ENCODE data around the gene MAP4K3. TPM values are rescaled to one million over a fixed set of nuclear protein-coding genes. Genes with fewer than 3 reads are reported as not detected.

MAP4K3 gene
- total and polyA plus RNA-seq, 12 donors = 8.1 to 49.0 (median 40.2) TPM

DNA sequence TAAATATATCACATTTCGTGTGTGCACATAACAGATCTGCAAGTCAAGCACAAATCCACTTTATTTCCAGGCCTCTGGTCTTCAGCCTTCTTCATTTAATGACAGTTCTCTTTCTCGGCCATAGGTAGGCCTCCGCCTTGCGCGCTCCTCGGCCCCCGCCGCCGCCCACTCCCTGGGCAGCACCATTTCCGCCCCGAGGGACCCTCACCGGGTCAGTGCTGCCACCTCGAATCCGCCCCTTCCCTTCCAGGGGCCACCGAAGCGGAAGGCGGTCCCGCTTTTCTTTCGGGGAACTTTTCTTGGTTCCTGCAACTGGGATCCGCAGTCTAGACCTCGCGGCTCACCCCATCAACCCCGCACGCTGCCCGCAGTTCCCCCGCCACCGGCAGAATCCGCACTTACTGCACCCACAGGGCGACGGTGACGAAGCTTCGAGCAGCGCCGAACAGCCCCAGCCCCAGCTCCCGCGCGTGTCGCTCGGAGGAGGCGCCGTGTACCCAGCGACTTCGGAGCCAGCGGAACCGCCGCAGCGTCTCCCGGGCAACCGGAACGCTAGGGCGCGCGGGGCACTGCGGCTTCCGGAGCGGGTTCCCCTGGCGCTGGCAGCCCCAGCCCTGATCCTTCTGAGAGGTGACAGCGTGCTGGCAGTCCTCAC is 193.5 kb downstream of the MAP4K3 start, which contains the start of gene CDKL4:
Gene CDKL4 (minus strand): TSS at position 502 of the 655 bp plus-strand sequence.
- H3K4me1 ChIP-seq = peaks cover 0 to 16% (median 5%) of the 10 kb centered on the region in 9 donors
- no peaks in the 10 kb centered on the region for H3K27me3 ChIP-seq
- DNase-seq (peak in 1 of 2 donors; percentile 38), ATAC-seq (peak in 7 of 8 donors; percentile 20 to 69 (median 38))
- H3K9me3 ChIP-seq = no peaks in the 10 kb centered on the region
- intact Hi-C loops (cut with DNase I) = no loop called here
- peaks cover 0 to 9% (median 4%) of the 10 kb centered on the region in 9 donors for H3K36me3 ChIP-seq
- 63% methylated on average over 58 of the region's 58 CpGs for WGBS, 2 donors
- no peak within 1 kb of the TSS for H3K27ac ChIP-seq
- peak within 1 kb of the TSS in 8 of 10 donors; percentile 4 to 49 (median 34) for H3K4me3 ChIP-seq
- TF ChIP-seq, protein P1, sequence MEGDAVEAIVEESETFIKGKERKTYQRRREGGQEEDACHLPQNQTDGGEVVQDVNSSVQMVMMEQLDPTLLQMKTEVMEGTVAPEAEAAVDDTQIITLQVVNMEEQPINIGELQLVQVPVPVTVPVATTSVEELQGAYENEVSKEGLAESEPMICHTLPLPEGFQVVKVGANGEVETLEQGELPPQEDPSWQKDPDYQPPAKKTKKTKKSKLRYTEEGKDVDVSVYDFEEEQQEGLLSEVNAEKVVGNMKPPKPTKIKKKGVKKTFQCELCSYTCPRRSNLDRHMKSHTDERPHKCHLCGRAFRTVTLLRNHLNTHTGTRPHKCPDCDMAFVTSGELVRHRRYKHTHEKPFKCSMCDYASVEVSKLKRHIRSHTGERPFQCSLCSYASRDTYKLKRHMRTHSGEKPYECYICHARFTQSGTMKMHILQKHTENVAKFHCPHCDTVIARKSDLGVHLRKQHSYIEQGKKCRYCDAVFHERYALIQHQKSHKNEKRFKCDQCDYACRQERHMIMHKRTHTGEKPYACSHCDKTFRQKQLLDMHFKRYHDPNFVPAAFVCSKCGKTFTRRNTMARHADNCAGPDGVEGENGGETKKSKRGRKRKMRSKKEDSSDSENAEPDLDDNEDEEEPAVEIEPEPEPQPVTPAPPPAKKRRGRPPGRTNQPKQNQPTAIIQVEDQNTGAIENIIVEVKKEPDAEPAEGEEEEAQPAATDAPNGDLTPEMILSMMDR (IDR thresholded peaks at IDR 0.05) = no peak

DNA sequence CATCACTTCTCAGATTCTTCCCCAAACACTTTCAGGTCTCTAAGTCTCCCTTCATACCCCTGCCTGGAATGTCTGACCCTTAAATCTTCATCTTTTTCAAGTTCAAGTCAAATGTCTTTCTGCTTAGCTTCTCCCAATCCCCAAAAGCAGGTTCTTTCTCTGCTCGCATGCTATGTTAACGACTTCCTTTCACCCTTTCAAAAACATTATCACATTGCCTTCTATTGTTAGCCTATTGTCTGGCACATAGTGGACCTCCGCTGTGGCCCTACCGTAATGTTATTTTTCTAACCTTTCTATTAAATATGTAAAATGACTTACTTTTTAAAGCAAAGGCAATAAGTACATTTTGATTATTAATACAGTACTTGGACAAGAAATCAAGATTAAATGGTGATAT is 195.5 kb downstream of the MAP4K3 start:
- DNase-seq = no peak
- H3K27me3 ChIP-seq = no peaks in the 10 kb centered on the region
- TF ChIP-seq, protein P1 (IDR thresholded peaks at IDR 0.05) = no peak
- WGBS, 2 donors = 22 to 35% methylated on average over 4 of the region's 4 CpGs
- ATAC-seq = peak in 5 of 8 donors; percentile 34 to 79 (median 71)
- intact Hi-C loops (cut with DNase I) = no loop called here
- peaks cover 0 to 8% (median 0%) of the 10 kb centered on the region in 11 donors for H3K9me3 ChIP-seq
- H3K27ac ChIP-seq = no peak overlapping the region
- H3K36me3 ChIP-seq = no peaks in the 10 kb centered on the region
- peaks cover 0 to 16% (median 5%) of the 10 kb centered on the region in 9 donors for H3K4me1 ChIP-seq
- no peak overlapping the region for H3K4me3 ChIP-seq

DNA sequence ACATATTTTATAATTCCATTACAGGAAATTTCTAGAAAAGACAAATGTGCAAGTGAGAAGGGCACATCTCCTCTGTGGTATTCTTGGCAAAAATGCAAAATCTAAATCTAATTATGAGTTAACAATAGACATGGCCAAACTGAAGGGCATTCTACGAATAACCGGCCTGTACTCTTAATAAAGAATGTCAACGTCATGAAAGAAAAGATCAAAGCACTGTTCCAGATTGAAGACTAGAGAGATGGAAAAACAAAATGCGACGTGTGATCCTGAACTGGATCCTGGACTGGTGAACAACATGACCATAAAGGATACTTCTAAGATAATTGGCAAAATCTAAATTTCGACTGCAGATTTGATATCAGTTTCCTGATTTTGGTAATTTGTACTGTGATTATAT is 196.3 kb downstream of the MAP4K3 start:
- peak in 3 of 8 donors; percentile 19 to 59 (median 43) for ATAC-seq

DNA sequence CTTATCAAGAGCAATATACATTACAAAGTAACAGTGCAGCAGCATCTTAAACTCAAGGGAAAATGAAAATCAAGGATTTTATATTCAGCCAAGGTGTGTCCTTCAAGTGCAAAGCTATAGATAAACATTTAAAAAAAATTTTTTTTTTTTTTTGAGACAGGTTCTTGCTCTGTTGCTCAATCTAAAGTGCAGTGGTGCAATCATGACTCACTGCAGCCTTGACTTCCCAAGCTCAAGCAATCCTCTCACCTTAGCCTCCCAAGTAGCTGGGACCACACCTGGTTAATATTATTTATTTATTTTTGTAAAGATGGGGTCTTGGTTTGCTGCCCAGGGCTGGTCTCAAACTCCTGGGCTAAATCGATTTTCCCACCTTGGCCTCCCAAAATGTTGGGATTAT is 202.3 kb downstream of the MAP4K3 start:
- Histone ChIP-seq H3K9me3 (peaks cover 0 to 19% (median 0%) of the 10 kb centered on the region in 11 donors), H3K4me3 (no peak overlapping the region), H3K27ac (no peak overlapping the region), H3K36me3 (no peaks in the 10 kb centered on the region), H3K27me3 (no peaks in the 10 kb centered on the region), H3K4me1 (peaks cover 0 to 5% (median 0%) of the 10 kb centered on the region in 9 donors)
- intact Hi-C loops (cut with DNase I) = loop anchor here in 2 of 10 donors (5.0 to 10.0 kb wide), 2 partner anchors 287 to 290 kb away; no protein-coding TSS in a partner anchor
- TF ChIP-seq, protein P1 (IDR thresholded peaks at IDR 0.05) = no peak
- no peak for DNase-seq
- ATAC-seq = no peak
- WGBS, 2 donors = 93 to 100% methylated on average over 1 of the region's 1 CpG

More for the DNA sequence above, 196.3 kb downstream of the MAP4K3 start:
- Histone ChIP-seq H3K4me1 (peaks cover 0 to 16% (median 5%) of the 10 kb centered on the region in 9 donors), H3K4me3 (no peak overlapping the region), H3K36me3 (no peaks in the 10 kb centered on the region), H3K27me3 (no peaks in the 10 kb centered on the region), H3K27ac (no peak overlapping the region), H3K9me3 (peaks cover 0 to 16% (median 0%) of the 10 kb centered on the region in 11 donors)
- no peak for DNase-seq
- intact Hi-C loops (cut with DNase I) = no loop called here
- WGBS, 2 donors = 61 to 72% methylated on average over 6 of the region's 6 CpGs
- TF ChIP-seq, protein P1 (IDR thresholded peaks at IDR 0.05) = no peak
